Heart left ventricle (tissue), 16 donors: ENCODE results near the gene GRIN2A. TPM values are rescaled to one million over a fixed set of nuclear protein-coding genes. Genes with fewer than 3 reads are reported as not detected.

Experiments
- ATAC-seq, 4 donors: fragments of 200-7000 bp; cut with Tn5 transposase; one replicate each; pipeline ENCODE4 v1.9.1; 2020 to 2022; ENCODE audit warnings: moderate library complexity in 4 of 4, mild to moderate bottlenecking in 3 of 4, moderate number of reproducible peaks in 1 of 4
- DNase-seq, 5 donors: peaks; one replicate each; pipeline ENCODE4 v3.0.0-alpha.2; 2020
- H3K27ac ChIP-seq, 12 donors: fragments of 200-600 bp; sonication (generic) in 4 of 12; one replicate each; pipeline versions ENCODE4 v1.5.0 to v1.8.0; 2016 to 2022; ENCODE audit warnings: mild to moderate bottlenecking in 2 of 12
- H3K27me3 ChIP-seq, 9 donors: fragments of 200-600 bp; sonication (generic) in 2 of 9; one replicate each; pipeline versions ENCODE4 v1.5.1 to v1.8.0; 2016 to 2022; ENCODE audit warnings: mild to moderate bottlenecking in 3 of 9
- H3K36me3 ChIP-seq, 9 donors: fragments of 200-600 bp; sonication (generic) in 2 of 9; one replicate each; pipeline versions ENCODE4 v1.5.0 to v1.8.0; 2018 to 2022; ENCODE audit warnings: mild to moderate bottlenecking in 2 of 9
- H3K4me1 ChIP-seq, 12 donors: fragments of 200-600 bp; sonication (generic) in 4 of 12; one replicate each; pipeline versions ENCODE4 v1.5.0 to v1.8.0; 2016 to 2022; ENCODE audit warnings: mild to moderate bottlenecking in 3 of 12
- H3K4me3 ChIP-seq, 12 donors: fragments of 200-600 bp; sonication (generic) in 4 of 12; one replicate each; pipeline versions ENCODE4 v1.5.0 to v1.8.0; 2017 to 2022; ENCODE audit warnings: mild to moderate bottlenecking in 9 of 12, moderate library complexity in 4 of 12
- H3K9me3 ChIP-seq, 12 donors: fragments of 200-600 bp; sonication (generic) in 4 of 12; one replicate each; pipeline versions ENCODE4 v1.5.0 to v1.8.0; 2016 to 2022; ENCODE audit warnings: mild to moderate bottlenecking in 1 of 12
- CTCF ChIP-seq, 12 donors: fragments of 200-600 bp; sonication (generic) in 4 of 12; IDR thresholded peaks; one replicate each; pipeline versions ENCODE4 v1.5.0 to v1.8.0; 2018 to 2022; ENCODE audit warnings: antibody characterized with exemption in 12 of 12, mild to moderate bottlenecking in 5 of 12
- POLR2A ChIP-seq, 2 donors: fragments of 450-650 bp; IDR thresholded peaks; one replicate each; pipeline ENCODE4 v1.6.1; 2017; ENCODE audit warnings: antibody characterized with exemption in 2 of 2, mild to moderate bottlenecking in 2 of 2, moderate library complexity in 2 of 2
- WGBS, 4 donors: extraction: QIAGEN DNeasy Blood & Tissue Kit in 2 of 4; methylation state at CpG; one replicate each; pipeline versions ENCODE4 v1.1.5 to v1.1.7; 2013 to 2018; 5-methylcytosine and 5-hydroxymethylcytosine counted together
- intact Hi-C, 10 donors: fragments of 100-400 bp; cut with DNase I; formaldehyde crosslinking; loops; one replicate each; pipeline versions ENCODE4 v1.11.1 to v1.14.2; 2022
- polyA plus RNA-seq, 2 donors: library from polyadenylated mRNA; stranded (reverse); fragments of 200-250 nt; gene quantifications; one replicate each; pipeline ENCODE4 v1.2.3, GENCODE V29; 2013
- total RNA-seq, 9 donors: library from RNA; depleted of rRNA in 2 of 9; stranded (reverse); fragments of >200 nt in 2 of 9; fragmentation: NEBNext Ultra II Directional in 3 of 9; extraction: Animal tissue kit (Norgen Biotek cat#: 25700) in 3 of 9; gene quantifications; one replicate each; pipeline versions ENCODE4 v1.1.0 to v1.2.4, GENCODE V29; 2016 to 2023
- donor health status: ischemic (EF 13 %, LVEDD 7.1; RV severe dilation, severe dysfunction).
- donor health status: healthy with polysubstance abuse.
- donor health status: DM: no; HTN: yes; CAD: no.
- donor health status: DM: no; HTN: no; CAD: no.
- donor health status: ischemic (EF 25% LVEDD 6.9; RV normal size, moderate dysfunction).
- donor health status: ischemic (EF 25% LVEDD 5.7; RV mildly dilated, moderate dysfunction).
- donor health status: healthy.
- donor health status: DM: yes; HTN: yes; CAD: no.
- donor health status: ischemic (EF 35%, LVEDD 5.7; RV mildly dilated, moderate dysfunction).
- donor health status: nonischemic (EF 11% LVEDD 7.7; RV severe dilation, severe dysfunction).
- donor health status: DM: yes; HTN: yes; CAD: no.
- donor health status: PGD.
- donor health status: ischemic (EF 29% LVEDD 5.4; RV normal size, mild dysfunction).
- donor health status: nonischemic (EF 23%, LVEDD 6.1; RV moderate dilation, normal function).

The GRIN2A gene
- total and polyA plus RNA-seq, 11 donors = 0.01 to 4.6 (median 2.6) TPM

DNA sequence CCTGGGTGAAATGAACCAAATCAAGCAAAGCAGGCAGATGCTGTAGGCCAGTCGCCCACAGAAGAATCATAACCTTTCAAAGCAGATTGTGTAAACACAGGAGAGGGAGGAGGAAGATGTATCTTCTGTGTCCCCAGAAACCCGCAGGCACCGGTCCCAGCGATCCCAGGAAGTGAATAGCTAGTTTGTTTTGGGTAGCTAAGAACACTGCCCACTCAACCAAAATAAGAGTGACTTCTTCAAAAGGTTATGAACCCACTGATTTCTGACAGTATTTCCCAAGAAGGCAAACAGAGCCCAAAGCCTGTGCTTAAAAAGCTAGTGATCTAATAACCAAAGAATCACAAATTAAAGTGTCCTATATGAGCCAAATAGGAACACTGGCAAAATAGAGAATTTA lies 67.8 kb downstream of the GRIN2A start:
- no peaks in the 10 kb centered on the region for H3K4me1 ChIP-seq
- ATAC-seq (no peak), DNase-seq (no peak)
- H3K36me3 ChIP-seq = no peaks in the 10 kb centered on the region
- H3K4me3 ChIP-seq = no peak overlapping the region
- H3K9me3 ChIP-seq = peaks cover 0 to 2% (median 0%) of the 10 kb centered on the region in 12 donors
- TF ChIP-seq CTCF (IDR thresholded peaks at IDR 0.05) (no peak), POLR2A (IDR thresholded peaks at IDR 0.05) (no peak)
- intact Hi-C loops = no loop called here
- 62 to 71% (median 69%) methylated on average over 4 of the region's 4 CpGs for WGBS, 4 donors
- no peak overlapping the region for H3K27ac ChIP-seq
- no peaks in the 10 kb centered on the region for H3K27me3 ChIP-seq

- Histone ChIP-seq H3K27me3 (no peaks in the 10 kb centered on the region), H3K9me3 (no peaks in the 10 kb centered on the region), H3K4me1 (no peaks in the 10 kb centered on the region), H3K4me3 (no peak overlapping the region), H3K36me3 (no peaks in the 10 kb centered on the region), H3K27ac (no peak overlapping the region)
- WGBS, 4 donors = 78 to 91% (median 78%) methylated on average over 7 of the region's 7 CpGs
- DNase-seq (no peak), ATAC-seq (no peak)
- intact Hi-C loops = no loop called here
- TF ChIP-seq CTCF (IDR thresholded peaks at IDR 0.05) = no peak
- TF ChIP-seq POLR2A (IDR thresholded peaks at IDR 0.05) = no peak
Measured at GRCh38 chr16:10113248-10113647, 69.0 kb downstream of the GRIN2A start.

GRCh38 chr16:10112021-10112420 lies 70.2 kb downstream of the GRIN2A start:
- H3K27ac ChIP-seq = no peak overlapping the region
- H3K27me3 ChIP-seq = no peaks in the 10 kb centered on the region
- intact Hi-C loops = no loop called here
- H3K4me3 ChIP-seq = no peak overlapping the region
- no peaks in the 10 kb centered on the region for H3K4me1 ChIP-seq
- WGBS, 4 donors = 83 to 96% (median 93%) methylated on average over 4 to 5 of the region's 5 CpGs
- H3K36me3 ChIP-seq = no peaks in the 10 kb centered on the region
- H3K9me3 ChIP-seq = no peaks in the 10 kb centered on the region
- ATAC-seq (no peak), DNase-seq (no peak)
- TF ChIP-seq CTCF (IDR thresholded peaks at IDR 0.05) (no peak), POLR2A (IDR thresholded peaks at IDR 0.05) (no peak)

- 89 to 95% (median 92%) methylated on average over 23 to 26 of the region's 26 CpGs for WGBS, 4 donors
- intact Hi-C loops = no loop called here
- Histone ChIP-seq H3K27me3 (no peaks in the 10 kb centered on the region), H3K9me3 (no peaks in the 10 kb centered on the region), H3K4me1 (no peaks in the 10 kb centered on the region), H3K27ac (no peak overlapping the region), H3K36me3 (no peaks in the 10 kb centered on the region), H3K4me3 (no peak overlapping the region)
- no peak for TF ChIP-seq POLR2A (IDR thresholded peaks at IDR 0.05)
- no peak for TF ChIP-seq CTCF (IDR thresholded peaks at IDR 0.05)
- ATAC-seq (no peak), DNase-seq (no peak)
Measured at GRCh38 chr16:10111156-10111761, 71.0 kb downstream of the GRIN2A start.
